ENCODE results near the gene CCDC85A. TPM values are rescaled to one million over a fixed set of nuclear protein-coding genes. Genes with fewer than 3 reads are reported as not detected.
A peak's percentile ranks its signal among the peaks of the same experiment; 100 is the strongest.

The CCDC85A gene
- total RNA-seq, 4 donors from 2014 or later = 2.7 to 3.7 (median 3.6) TPM

- intact Hi-C loops (cut with DNase I; ENCODE audit: low total_unique reads) = no loop called here
- 87 to 94% methylated on average over 1 of the region's 1 CpG for WGBS, 2 donors
- DNase-seq (ENCODE audit: low spot score in 2 of 2) = no peak
- H3K4me3 ChIP-seq (ENCODE audit: low read depth, poor library complexity, severe bottlenecking) = no peak overlapping the region
- no peak for TF ChIP-seq CTCF (IDR thresholded peaks at IDR 0.05)
- TF ChIP-seq POLR2A (IDR thresholded peaks at IDR 0.05) = no peak
Observed at GRCh38 chr2:56244911-56245530, 61.2 kb downstream of the CCDC85A start.

DNA sequence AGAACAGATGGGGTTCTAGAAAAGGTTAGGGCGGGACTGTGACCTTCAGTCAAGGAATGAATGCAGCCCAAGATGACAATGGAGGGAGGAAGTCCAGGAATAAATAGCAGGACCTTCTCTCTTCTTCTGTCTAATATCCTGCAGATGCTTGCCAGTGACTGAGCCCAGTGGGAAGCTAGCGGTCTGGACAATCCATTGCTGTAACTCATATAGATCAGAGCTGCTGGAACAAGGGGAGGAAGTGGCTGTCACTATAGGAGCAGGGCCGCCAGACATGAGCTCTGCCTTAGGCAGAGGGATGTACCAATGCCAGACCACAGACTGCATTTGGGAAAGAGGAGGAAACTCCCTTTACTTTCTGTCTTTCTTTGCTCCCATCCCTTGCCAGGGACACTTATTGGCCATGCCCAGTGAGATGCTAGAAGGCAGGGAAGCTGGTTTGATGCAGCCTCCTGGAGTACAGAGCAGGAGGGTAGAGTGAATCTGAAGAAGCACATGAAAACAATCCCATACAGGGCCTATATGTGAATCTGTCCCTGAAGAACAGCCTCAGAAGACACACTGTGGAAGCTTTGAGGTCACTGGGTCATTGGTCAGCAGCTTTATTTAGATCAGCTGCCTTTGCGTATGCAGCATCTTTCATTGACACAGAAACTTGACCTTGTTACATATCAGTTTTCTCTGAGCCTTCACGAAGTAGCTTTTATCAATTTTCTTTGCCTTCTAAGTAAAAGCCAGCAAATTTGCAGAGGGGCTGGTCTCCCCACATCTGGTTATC is 65.4 kb downstream of the CCDC85A start:
- no peak for DNase-seq (ENCODE audit: low spot score in 2 of 2)
- WGBS, 2 donors = 62 to 78% methylated on average over 5 of the region's 5 CpGs
- intact Hi-C loops (cut with DNase I; ENCODE audit: low total_unique reads) = no loop called here
- TF ChIP-seq CTCF (IDR thresholded peaks at IDR 0.05) = no peak
- no peak for TF ChIP-seq POLR2A (IDR thresholded peaks at IDR 0.05)
- H3K4me3 ChIP-seq (ENCODE audit: low read depth, poor library complexity, severe bottlenecking) = no peak overlapping the region

GRCh38 chr2:56250153-56250729 is 66.5 kb downstream of the CCDC85A start:
- TF ChIP-seq POLR2A (IDR thresholded peaks at IDR 0.05) (no peak), CTCF (IDR thresholded peaks at IDR 0.05) (no peak)
- no peak for DNase-seq (ENCODE audit: low spot score in 2 of 2)
- intact Hi-C loops (cut with DNase I; ENCODE audit: low total_unique reads) = no loop called here
- WGBS, 2 donors = 87 to 89% methylated on average over 2 of the region's 2 CpGs
- no peak overlapping the region for H3K4me3 ChIP-seq (ENCODE audit: low read depth, poor library complexity, severe bottlenecking)

- no peak overlapping the region for H3K4me3 ChIP-seq (ENCODE audit: low read depth, poor library complexity, severe bottlenecking)
- intact Hi-C loops (cut with DNase I; ENCODE audit: low total_unique reads) = no loop called here
- peak in 1 of 2 donors; percentile 18 for DNase-seq (ENCODE audit: low spot score in 2 of 2)
- 6 to 18% methylated on average over 1 of the region's 1 CpG for WGBS, 2 donors
- TF ChIP-seq CTCF (IDR thresholded peaks at IDR 0.05) = no peak
Observed at GRCh38 chr2:56260415-56260814, 76.6 kb downstream of the CCDC85A start.

DNA sequence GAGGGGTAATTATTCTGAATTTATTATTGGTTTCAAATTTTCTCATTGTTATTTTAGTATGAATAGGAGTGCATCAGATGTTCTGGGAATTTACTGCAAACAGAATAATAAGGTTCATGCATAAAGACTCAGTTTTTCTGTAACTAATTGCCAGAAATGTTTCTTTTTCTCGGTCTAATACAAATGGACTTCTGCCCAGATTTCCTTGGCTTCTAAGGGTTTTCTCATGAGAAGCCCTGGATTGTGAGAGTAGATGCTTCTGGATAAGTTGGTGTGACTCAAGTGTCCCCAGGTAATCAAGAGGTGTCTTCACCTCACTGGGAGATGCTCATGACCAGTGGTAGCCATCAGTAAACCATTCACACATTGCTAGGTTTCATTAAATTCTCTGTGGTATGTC is 78.5 kb downstream of the CCDC85A start:
- DNase-seq (ENCODE audit: low spot score in 2 of 2) = no peak
- TF ChIP-seq CTCF (IDR thresholded peaks at IDR 0.05) = no peak
- TF ChIP-seq POLR2A (IDR thresholded peaks at IDR 0.05) = no peak
- WGBS, 2 donors = 57 to 75% methylated on average over 1 of the region's 1 CpG
- no peak overlapping the region for H3K4me3 ChIP-seq (ENCODE audit: low read depth, poor library complexity, severe bottlenecking)
- intact Hi-C loops (cut with DNase I; ENCODE audit: low total_unique reads) = no loop called here

Data from lower leg skin (tissue), 4 donors.